GM19324 (cell line): Measurements from ENCODE around the gene MAP3K4.
A peak's percentile ranks its signal among the peaks of the same experiment; 100 is the strongest.

Source experiments
- ATAC-seq: cut with Tn5 transposase; IDR thresholded peaks from one replicate; pipeline ENCODE4 v1.9.1; 2021; ENCODE audit warnings: mild to moderate bottlenecking, moderate library complexity; ENCODE audit not compliant: unreplicated experiment, low FRiP score

MAP3K4 gene

GRCh38 chr6:160999516-160999915, 7.9 kb downstream of the MAP3K4 start:
- no peak for ATAC-seq

DNA sequence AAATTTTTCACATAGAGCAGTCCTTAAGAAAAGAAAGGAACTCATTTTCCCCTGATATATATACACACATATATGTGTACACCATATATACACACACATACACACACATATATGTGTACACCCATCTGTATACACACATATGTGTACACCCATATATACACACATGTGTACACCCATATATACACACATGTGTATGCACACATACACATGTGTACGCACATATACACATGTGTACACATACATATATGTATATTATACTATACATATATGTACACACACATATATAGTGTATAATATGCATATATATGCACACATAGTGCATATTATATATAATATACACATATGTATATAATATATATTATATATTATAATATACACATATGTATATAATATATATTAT, 9.1 kb downstream of the MAP3K4 start:
- no peak for ATAC-seq

GRCh38 chr6:161001421-161001820, 9.9 kb downstream of the MAP3K4 start:
- ATAC-seq = no peak

- ATAC-seq = no peak
These were observed 11.8 kb downstream of the MAP3K4 start for GRCh38 chr6:161003336-161003735.

- ATAC-seq = no peak
These were observed 16.7 kb downstream of the MAP3K4 start for GRCh38 chr6:161008245-161008644.

DNA sequence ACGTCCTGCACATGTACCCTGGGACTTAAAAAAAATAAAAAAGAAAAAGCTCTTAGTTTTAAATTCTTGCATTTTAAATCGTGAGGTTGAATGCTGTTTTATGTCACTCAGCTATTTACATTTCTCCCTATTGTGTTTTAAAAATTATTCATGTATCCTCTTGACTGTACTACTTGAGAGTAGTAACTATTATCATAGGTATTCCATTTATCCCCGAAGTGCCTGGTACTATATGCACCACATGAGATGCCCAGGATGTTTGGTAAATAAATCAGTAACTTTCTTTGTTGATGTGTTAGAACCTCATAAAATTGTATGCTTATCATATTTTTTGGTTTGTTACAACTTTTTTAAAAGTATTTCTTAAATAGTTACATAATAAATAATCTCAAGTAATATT, 18.4 kb downstream of the MAP3K4 start:
- ATAC-seq = no peak

- no peak for ATAC-seq
These were observed 18.8 kb downstream of the MAP3K4 start for GRCh38 chr6:161010418-161010817.

DNA sequence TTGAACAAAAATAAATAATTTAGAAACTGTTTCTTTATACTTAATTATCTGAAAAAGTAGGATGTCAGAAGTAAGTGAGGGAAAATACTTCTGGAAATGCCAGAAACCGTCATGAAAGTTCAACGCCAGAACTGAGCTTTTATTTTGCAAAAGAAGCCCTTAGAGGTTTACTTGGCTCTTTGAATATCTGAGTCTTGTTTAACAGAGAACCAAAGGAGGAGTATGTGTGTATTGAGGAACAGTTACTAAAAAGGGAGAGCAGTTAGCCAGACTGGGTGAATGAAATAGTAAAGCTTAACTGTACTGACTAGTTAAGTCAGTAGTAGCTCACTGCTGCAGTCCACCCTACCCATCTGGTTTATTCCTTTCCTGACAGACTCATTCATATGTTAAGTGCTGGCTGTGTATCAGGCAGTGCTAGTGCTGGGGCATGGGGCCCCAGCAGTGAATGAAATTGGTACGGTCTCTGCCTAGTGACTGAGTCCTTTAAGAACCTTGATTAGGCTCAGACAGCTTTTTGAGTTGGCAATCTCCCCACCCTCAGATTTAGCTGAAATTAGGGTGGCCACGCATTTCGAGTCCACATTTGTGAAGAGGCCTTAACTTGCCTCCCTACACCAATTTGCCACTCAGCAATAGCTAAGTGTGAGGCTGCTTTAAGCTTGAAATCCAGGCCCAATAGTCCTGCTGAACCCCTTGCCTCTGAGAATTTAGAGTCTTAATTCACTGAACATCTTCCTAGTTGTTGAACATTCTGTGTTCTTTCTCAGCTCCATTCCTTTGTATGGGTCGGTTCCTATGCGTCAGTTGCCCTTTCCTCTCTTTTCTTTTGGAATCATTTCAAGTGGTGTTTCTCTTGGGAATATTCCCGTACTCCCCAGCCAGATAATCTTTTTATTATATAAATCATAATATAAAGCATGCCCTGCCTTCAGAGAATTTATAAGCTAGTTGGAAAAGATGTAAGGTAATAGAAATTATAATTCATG, 20.2 kb downstream of the MAP3K4 start:
- no peak for ATAC-seq

DNA sequence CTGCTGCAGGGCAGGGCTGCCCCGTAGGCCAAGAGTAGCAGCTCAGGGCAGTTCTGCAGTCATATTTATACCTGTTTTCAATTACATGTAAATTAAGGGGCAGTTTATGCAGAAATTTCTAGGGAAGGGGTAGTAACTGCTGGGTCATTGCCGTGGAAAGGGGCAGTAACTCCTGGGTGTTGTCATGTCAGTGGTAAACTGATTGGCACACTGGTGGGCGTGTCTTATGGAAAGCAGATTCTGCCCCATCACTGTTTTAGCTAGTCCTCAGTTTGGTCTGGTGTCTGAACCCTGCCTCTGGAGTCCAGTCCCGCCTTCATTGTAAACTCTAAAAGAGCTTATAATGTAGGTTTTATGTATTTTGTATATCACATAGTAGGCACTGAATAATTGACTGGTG, 22.1 kb downstream of the MAP3K4 start:
- ATAC-seq = no peak

- ATAC-seq = no peak
These were observed 26.4 kb downstream of the MAP3K4 start for GRCh38 chr6:161017766-161018564.

DNA sequence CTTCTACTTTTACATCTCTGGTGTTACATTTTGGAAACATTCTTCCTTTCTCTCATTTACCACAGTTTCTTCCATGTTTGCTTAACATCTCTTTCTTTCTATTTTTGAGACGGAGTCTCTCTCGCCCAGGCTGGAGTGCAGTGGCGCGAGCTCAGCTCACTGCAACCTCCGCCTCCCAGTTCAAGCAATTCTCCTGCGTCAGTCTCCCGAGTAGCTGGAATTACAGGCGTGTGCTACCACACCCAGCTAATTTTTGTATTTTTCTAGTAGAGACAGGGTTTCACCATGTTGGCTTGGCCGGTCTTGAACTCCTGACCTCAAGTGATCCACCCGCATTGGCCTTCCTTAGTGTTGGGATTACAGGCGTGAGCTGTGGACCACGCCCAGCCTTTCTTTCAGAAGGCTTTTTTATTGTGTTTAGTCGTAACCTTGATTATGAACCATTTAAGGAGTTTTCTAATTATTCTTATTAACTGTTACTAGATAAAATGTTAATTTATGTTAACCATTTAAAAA, 27.8 kb downstream of the MAP3K4 start:
- ATAC-seq = no peak

- no peak for ATAC-seq
These were observed 30.0 kb downstream of the MAP3K4 start for GRCh38 chr6:161021543-161021942.

GRCh38 chr6:161021998-161022743, 30.6 kb downstream of the MAP3K4 start:
- ATAC-seq = no peak

- ATAC-seq = no peak
These were observed 31.7 kb downstream of the MAP3K4 start for GRCh38 chr6:161023316-161023715.

DNA sequence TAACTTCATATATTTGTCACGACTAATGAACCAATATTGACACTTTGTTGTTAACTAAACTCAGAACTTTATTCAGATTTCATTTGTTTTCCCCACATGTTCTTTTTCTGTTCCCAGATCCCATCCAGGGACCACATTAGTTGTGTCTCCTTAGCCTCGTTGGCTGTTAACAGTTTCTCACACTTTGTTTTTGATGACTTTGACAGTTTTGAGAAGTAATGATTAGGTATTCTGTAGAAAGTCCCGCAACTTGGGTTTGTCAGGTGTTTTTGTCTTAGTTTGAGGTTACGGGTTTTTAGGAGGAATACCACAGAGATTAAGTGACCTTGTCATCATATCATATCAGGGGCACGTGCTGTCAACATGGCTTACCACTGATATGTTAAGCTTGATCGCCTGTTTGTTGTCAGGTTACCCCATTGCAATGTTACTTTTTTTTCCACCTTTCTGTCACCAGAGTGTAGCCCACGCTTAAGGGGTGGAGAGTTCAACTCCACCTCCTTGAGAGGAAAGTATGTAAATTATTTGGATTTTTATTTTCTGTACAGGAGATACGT, 32.9 kb downstream of the MAP3K4 start:
- no peak for ATAC-seq

DNA sequence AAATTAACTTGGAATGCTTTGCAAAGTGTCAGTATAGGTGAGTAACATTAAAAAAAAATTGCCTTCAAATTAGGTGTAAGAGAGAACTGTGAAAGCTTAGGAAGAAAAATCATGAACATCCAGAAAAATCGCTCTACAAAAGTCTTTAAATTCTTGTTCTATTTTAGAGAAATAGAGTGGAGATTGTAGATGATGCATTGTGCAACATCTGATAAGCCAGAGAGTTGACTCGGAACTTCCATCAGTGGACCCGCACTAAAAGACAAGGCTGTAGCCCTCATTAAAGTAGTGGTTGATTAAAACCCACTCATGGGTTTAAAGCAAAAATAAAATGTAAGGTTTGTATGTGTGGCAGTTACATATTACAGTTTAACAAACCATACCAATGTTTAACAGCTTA, 35.8 kb downstream of the MAP3K4 start:
- ATAC-seq = no peak

GRCh38 chr6:161029195-161029809, 37.7 kb downstream of the MAP3K4 start:
- ATAC-seq = peak; percentile 87

DNA sequence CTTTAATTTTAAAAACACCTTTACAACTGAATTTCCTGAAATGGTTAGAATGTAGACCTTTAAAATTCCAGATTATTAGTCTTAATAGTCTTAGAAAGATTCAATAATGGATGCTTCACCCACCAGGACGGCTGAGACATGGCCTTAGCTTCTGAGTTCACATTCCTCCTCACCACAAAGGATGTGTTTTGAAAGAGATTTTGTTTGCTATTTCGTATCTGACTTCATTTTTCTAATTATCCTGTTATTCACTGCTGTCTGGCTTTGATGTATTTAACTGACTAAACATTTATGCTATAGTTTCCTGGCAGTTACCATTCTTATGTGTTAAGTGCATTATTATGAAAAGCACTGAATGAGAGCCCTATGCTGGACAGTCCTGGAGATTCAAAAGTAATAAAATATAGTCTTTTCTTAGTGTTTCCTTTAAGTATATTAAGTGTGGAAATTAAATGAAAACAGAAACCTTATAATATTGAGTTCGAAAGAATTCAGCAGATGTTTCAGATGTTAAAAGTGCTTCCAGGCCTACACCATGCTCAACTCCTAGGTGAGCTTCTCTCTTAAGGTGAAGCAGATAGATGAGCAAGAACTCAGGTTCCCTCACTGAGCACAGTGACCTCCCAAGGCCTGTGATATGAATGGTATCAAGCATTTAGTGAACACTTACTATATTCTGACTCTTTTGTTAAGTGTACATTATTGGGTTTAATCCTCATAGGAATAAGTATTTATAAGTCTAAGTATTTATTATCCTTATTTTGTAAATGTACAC, 40.3 kb downstream of the MAP3K4 start:
- ATAC-seq = no peak

DNA sequence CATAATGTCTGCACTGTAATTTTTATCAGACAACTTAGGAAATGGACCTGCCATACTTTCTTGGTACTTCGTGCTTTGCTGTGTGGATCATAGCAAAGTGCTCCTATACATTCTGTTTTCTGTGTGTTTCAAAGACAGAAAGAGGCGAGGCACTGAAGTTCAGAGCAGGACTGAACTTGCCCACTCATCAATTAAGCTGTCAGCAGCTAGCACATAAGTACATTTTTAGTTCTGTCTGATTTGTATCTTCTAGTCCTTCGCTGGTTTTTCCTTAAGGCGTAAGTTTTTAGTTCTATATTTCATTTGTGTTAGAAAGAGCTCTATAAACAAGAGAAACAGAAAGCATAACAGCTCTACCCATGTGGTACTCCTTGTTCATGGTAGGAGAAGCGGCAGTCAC, 42.1 kb downstream of the MAP3K4 start:
- no peak for ATAC-seq
